ENCODE results near the gene PRICKLE4.

Gene PRICKLE4

DNA sequence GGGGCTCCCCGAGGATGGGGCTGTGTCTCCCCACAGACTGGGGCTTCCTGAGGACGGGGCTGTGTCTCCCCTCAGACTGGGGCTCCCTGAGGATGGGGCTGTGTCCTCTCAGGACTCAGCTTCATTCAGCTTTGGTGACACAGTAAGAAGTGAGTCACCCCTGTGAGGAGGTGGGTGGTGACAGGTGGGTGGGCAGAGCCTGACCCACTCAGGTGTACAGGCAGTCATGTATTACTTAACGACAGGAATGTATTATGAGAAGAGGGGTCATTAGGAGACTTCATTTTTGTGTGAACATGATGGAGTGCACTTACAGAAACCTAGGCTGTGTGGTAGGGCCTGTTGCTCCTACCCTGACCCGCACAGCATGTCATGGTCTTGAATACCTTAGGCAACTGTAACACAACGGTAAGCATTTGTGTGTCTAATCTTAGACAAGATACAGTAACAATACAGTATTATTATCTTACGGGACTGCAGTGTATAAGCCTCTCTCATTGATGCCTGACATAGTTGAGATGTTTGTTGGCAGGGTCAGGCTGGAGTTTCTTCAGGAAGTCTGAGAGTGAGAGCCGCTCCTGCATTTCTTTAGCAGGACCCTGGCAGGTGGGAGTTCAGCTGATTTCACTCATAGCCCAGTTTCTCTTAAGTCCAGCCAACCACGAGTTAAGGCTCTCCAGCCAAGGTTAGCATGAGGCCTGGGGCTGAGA is 22.5 kb upstream of the PRICKLE4 start:
- Histone ChIP-seq H3K4me3 (ENCODE audit: low read length, poor library complexity, severe bottlenecking) (no peak overlapping the region), H3K27me3 (ENCODE audit: insufficient read depth, low read length, poor library complexity, severe bottlenecking) (no peaks in the 10 kb centered on the region), H3K9me2 (replicated peaks; ENCODE audit: low read depth, low read length) (no peaks in the 10 kb centered on the region), H2AFZ (ENCODE audit: low read length) (no peak overlapping the region), H3K4me2 (ENCODE audit: low read depth, low read length, poor library complexity, severe bottlenecking) (no peak overlapping the region), H3F3A (ENCODE audit: low read depth) (no peaks in the 10 kb centered on the region), H3K9me3 (ENCODE audit: insufficient read depth, low read depth, low read length) (no peaks in the 10 kb centered on the region), H4K20me1 (ENCODE audit: insufficient read depth, low read length, poor library complexity, severe bottlenecking) (no peaks in the 10 kb centered on the region), H3K4me1 (ENCODE audit: insufficient read depth, low read length, poor library complexity, severe bottlenecking) (peaks cover 21% of the 10 kb centered on the region), H3K36me3 (ENCODE audit: insufficient read depth, low read length) (no peaks in the 10 kb centered on the region), H3K79me2 (ENCODE audit: insufficient read depth, low read length) (no peaks in the 10 kb centered on the region), H3K9ac (ENCODE audit: low read depth, low read length, poor library complexity, severe bottlenecking) (no peak overlapping the region)
- no peak for TF ChIP-seq EZH2phosphoT487 (IDR thresholded peaks at IDR 0.05; ENCODE audit: borderline replicate concordance)
- TF ChIP-seq, protein P1, sequence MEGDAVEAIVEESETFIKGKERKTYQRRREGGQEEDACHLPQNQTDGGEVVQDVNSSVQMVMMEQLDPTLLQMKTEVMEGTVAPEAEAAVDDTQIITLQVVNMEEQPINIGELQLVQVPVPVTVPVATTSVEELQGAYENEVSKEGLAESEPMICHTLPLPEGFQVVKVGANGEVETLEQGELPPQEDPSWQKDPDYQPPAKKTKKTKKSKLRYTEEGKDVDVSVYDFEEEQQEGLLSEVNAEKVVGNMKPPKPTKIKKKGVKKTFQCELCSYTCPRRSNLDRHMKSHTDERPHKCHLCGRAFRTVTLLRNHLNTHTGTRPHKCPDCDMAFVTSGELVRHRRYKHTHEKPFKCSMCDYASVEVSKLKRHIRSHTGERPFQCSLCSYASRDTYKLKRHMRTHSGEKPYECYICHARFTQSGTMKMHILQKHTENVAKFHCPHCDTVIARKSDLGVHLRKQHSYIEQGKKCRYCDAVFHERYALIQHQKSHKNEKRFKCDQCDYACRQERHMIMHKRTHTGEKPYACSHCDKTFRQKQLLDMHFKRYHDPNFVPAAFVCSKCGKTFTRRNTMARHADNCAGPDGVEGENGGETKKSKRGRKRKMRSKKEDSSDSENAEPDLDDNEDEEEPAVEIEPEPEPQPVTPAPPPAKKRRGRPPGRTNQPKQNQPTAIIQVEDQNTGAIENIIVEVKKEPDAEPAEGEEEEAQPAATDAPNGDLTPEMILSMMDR (conservative IDR thresholded peaks at IDR 0.05; ENCODE audit: low read length), result no peak

GRCh38 chr6:41758641-41759035 is 21.9 kb upstream of the PRICKLE4 start:
- Histone ChIP-seq H3K4me2 (ENCODE audit: low read depth, low read length, poor library complexity, severe bottlenecking) (no peak overlapping the region), H3K9me2 (replicated peaks; ENCODE audit: low read depth, low read length) (no peaks in the 10 kb centered on the region), H3K36me3 (ENCODE audit: insufficient read depth, low read length) (no peaks in the 10 kb centered on the region), H3K9me3 (ENCODE audit: insufficient read depth, low read depth, low read length) (no peaks in the 10 kb centered on the region), H3K4me3 (ENCODE audit: low read length, poor library complexity, severe bottlenecking) (no peak overlapping the region), H4K20me1 (ENCODE audit: insufficient read depth, low read length, poor library complexity, severe bottlenecking) (no peaks in the 10 kb centered on the region), H3F3A (ENCODE audit: low read depth) (no peaks in the 10 kb centered on the region), H3K9ac (ENCODE audit: low read depth, low read length, poor library complexity, severe bottlenecking) (no peak overlapping the region), H2AFZ (ENCODE audit: low read length) (no peak overlapping the region), H3K27me3 (ENCODE audit: insufficient read depth, low read length, poor library complexity, severe bottlenecking) (no peaks in the 10 kb centered on the region), H3K4me1 (ENCODE audit: insufficient read depth, low read length, poor library complexity, severe bottlenecking) (peaks cover 21% of the 10 kb centered on the region), H3K79me2 (ENCODE audit: insufficient read depth, low read length) (no peaks in the 10 kb centered on the region)
- TF ChIP-seq, protein P1 (conservative IDR thresholded peaks at IDR 0.05; ENCODE audit: low read length), result no peak
- no peak for TF ChIP-seq EZH2phosphoT487 (IDR thresholded peaks at IDR 0.05; ENCODE audit: borderline replicate concordance)

GRCh38 chr6:41759106-41759904 is 21.3 kb upstream of the PRICKLE4 start:
- Histone ChIP-seq H3K27me3 (ENCODE audit: insufficient read depth, low read length, poor library complexity, severe bottlenecking) (no peaks in the 10 kb centered on the region), H3K79me2 (ENCODE audit: insufficient read depth, low read length) (no peaks in the 10 kb centered on the region), H3F3A (ENCODE audit: low read depth) (no peaks in the 10 kb centered on the region), H3K36me3 (ENCODE audit: insufficient read depth, low read length) (no peaks in the 10 kb centered on the region), H3K4me2 (ENCODE audit: low read depth, low read length, poor library complexity, severe bottlenecking) (no peak overlapping the region), H4K20me1 (ENCODE audit: insufficient read depth, low read length, poor library complexity, severe bottlenecking) (no peaks in the 10 kb centered on the region), H3K9me3 (ENCODE audit: insufficient read depth, low read depth, low read length) (no peaks in the 10 kb centered on the region), H2AFZ (ENCODE audit: low read length) (no peak overlapping the region), H3K4me3 (ENCODE audit: low read length, poor library complexity, severe bottlenecking) (no peak overlapping the region), H3K4me1 (ENCODE audit: insufficient read depth, low read length, poor library complexity, severe bottlenecking) (peaks cover 21% of the 10 kb centered on the region), H3K9me2 (replicated peaks; ENCODE audit: low read depth, low read length) (no peaks in the 10 kb centered on the region), H3K9ac (ENCODE audit: low read depth, low read length, poor library complexity, severe bottlenecking) (no peak overlapping the region)
- TF ChIP-seq, protein P1 (conservative IDR thresholded peaks at IDR 0.05; ENCODE audit: low read length), result no peak
- no peak for TF ChIP-seq EZH2phosphoT487 (IDR thresholded peaks at IDR 0.05; ENCODE audit: borderline replicate concordance)
